ENCODE measurements around the gene ABCG1.

DNA sequence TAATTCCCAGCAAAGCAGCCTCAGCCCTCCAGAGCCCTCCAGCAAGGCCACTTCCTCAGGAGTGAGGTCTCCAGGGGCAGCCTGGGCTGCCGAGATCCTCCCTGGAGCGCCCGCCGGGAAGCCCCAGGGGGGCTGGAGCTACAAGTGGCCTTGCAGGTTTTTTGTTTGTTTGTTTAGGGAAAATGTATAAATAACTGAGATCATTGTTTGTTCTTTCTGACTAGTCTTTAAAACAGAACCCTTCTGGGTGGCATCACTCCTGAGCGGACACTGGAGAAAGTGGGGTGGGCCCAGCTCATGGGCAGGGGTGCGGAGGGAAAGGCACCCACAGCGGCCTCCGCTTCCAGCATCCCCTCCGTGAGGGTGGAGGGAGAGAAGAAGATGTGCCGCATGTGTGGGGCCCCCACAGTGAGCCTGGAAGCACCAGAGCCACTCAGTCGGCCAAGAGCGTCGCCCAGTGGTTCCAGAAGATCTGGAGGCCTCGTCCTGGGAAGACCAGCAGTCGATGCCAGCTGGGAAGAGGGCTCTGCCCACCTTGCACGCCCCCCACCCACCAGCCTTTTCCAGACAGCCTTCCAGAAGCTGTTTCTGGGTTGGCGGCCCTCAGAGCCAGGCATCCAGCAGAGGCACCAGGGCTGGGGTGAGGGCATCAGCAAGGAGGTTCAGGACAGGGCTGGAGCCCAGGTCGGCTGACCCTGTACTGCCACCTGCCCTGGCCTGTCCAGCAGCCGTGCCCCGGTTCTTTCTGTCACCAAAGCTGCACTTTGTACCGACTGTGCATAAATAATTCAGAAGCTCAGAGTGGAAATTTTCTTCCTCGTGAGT, 61.6 kb downstream of the ABCG1 start:
- TF ChIP-seq CTCF (IDR thresholded peaks at IDR 0.05; ENCODE audit: low read depth, low read length, missing input control) (no peak), TAF1 (conservative IDR thresholded peaks at IDR 0.05) (no peak), RXRA (IDR thresholded peaks at IDR 0.05) (no peak), SP1 (IDR thresholded peaks at IDR 0.05) (no peak), RAD21 (IDR thresholded peaks at IDR 0.05) (no peak), GABPA (IDR thresholded peaks at IDR 0.05 in 1 of 2, conservative IDR thresholded peaks at IDR 0.05 in 1 of 2) (no peak), FOXA1 (IDR thresholded peaks at IDR 0.05) (no peak)
- TF ChIP-seq, protein P1, sequence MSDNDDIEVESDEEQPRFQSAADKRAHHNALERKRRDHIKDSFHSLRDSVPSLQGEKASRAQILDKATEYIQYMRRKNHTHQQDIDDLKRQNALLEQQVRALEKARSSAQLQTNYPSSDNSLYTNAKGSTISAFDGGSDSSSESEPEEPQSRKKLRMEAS (IDR thresholded peaks at IDR 0.05): no peak
- TF ChIP-seq, protein P2, sequence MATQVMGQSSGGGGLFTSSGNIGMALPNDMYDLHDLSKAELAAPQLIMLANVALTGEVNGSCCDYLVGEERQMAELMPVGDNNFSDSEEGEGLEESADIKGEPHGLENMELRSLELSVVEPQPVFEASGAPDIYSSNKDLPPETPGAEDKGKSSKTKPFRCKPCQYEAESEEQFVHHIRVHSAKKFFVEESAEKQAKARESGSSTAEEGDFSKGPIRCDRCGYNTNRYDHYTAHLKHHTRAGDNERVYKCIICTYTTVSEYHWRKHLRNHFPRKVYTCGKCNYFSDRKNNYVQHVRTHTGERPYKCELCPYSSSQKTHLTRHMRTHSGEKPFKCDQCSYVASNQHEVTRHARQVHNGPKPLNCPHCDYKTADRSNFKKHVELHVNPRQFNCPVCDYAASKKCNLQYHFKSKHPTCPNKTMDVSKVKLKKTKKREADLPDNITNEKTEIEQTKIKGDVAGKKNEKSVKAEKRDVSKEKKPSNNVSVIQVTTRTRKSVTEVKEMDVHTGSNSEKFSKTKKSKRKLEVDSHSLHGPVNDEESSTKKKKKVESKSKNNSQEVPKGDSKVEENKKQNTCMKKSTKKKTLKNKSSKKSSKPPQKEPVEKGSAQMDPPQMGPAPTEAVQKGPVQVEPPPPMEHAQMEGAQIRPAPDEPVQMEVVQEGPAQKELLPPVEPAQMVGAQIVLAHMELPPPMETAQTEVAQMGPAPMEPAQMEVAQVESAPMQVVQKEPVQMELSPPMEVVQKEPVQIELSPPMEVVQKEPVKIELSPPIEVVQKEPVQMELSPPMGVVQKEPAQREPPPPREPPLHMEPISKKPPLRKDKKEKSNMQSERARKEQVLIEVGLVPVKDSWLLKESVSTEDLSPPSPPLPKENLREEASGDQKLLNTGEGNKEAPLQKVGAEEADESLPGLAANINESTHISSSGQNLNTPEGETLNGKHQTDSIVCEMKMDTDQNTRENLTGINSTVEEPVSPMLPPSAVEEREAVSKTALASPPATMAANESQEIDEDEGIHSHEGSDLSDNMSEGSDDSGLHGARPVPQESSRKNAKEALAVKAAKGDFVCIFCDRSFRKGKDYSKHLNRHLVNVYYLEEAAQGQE (IDR thresholded peaks at IDR 0.05): no peak
- TF ChIP-seq, protein P3, sequence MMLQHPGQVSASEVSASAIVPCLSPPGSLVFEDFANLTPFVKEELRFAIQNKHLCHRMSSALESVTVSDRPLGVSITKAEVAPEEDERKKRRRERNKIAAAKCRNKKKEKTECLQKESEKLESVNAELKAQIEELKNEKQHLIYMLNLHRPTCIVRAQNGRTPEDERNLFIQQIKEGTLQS (IDR thresholded peaks at IDR 0.05): no peak

Measured in liver (tissue), 3 donors.